Fibroblast of pulmonary artery (primary cell): Measurements from ENCODE around the gene MSI2.

Experiments
- DNase-seq: peaks from one replicate; pipeline ENCODE4 v3.0.0-alpha.2; 2010; ENCODE audit warnings: low read depth
- H3K4me3 ChIP-seq: replicated peaks from 2 replicates; pipeline ENCODE4 v1.5.1; 2011; ENCODE audit warnings: low read depth, mild to moderate bottlenecking, control low read depth, low read length, moderate library complexity
- CTCF ChIP-seq: IDR thresholded peaks from 2 replicates; pipeline ENCODE4 v1.5.1; 2011; ENCODE audit warnings: mild to moderate bottlenecking, control low read depth, low read length, inconsistent platforms; ENCODE audit errors: missing control alignments

Gene MSI2

GRCh38 chr17:57245786-57246185, 10.5 kb upstream of the MSI2 start:
- H3K4me3 ChIP-seq: no peak overlapping the region
- DNase-seq: no peak
- no peak for TF ChIP-seq CTCF

- no peak for TF ChIP-seq CTCF
- H3K4me3 ChIP-seq: no peak overlapping the region
- no peak for DNase-seq
These were observed 10.1 kb upstream of the MSI2 start for GRCh38 chr17:57246257-57246656.

GRCh38 chr17:57247261-57247660, 9.1 kb upstream of the MSI2 start:
- TF ChIP-seq CTCF: no peak
- DNase-seq: no peak
- no peak overlapping the region for H3K4me3 ChIP-seq

- H3K4me3 ChIP-seq: no peak overlapping the region
- TF ChIP-seq CTCF: no peak
- DNase-seq: no peak
These were observed 8.4 kb upstream of the MSI2 start for GRCh38 chr17:57247913-57248312.

GRCh38 chr17:57249520-57249919, 6.8 kb upstream of the MSI2 start:
- no peak for TF ChIP-seq CTCF
- H3K4me3 ChIP-seq: no peak overlapping the region
- no peak for DNase-seq

- no peak for DNase-seq
- H3K4me3 ChIP-seq: no peak overlapping the region
- TF ChIP-seq CTCF: no peak
These were observed 5.0 kb upstream of the MSI2 start for GRCh38 chr17:57251211-57251787.

GRCh38 chr17:57253362-57254065, 2.8 kb upstream of the MSI2 start:
- no peak for DNase-seq
- no peak overlapping the region for H3K4me3 ChIP-seq
- no peak for TF ChIP-seq CTCF
